Gastroesophageal sphincter (tissue), 3 donors: ENCODE results near the gene LTBP1.

Experiments
- CTCF ChIP-seq, 4 experiments: fragments of 200-600 bp in 2 of 4; fragments of 450-650 bp in 2 of 4; sonication (generic) in 1 of 4; IDR thresholded peaks; one replicate each; pipeline ENCODE4 v1.5.1; 2017 to 2019; ENCODE audit warnings: antibody characterized with exemption in 4 of 4, mild to moderate bottlenecking in 2 of 4, moderate library complexity in 2 of 4
- POLR2A ChIP-seq, 2 donors: fragments of 450-650 bp; IDR thresholded peaks; one replicate each; pipeline ENCODE4 v1.6.1; 2017; ENCODE audit warnings: antibody characterized with exemption in 2 of 2, mild to moderate bottlenecking in 2 of 2, moderate library complexity in 1 of 2
- POLR2AphosphoS5 ChIP-seq: sonication (generic); formaldehyde crosslinking; IDR thresholded peaks from one replicate; pipeline ENCODE4 v1.6.1; 2017; ENCODE audit warnings: antibody characterized with exemption

DNA sequence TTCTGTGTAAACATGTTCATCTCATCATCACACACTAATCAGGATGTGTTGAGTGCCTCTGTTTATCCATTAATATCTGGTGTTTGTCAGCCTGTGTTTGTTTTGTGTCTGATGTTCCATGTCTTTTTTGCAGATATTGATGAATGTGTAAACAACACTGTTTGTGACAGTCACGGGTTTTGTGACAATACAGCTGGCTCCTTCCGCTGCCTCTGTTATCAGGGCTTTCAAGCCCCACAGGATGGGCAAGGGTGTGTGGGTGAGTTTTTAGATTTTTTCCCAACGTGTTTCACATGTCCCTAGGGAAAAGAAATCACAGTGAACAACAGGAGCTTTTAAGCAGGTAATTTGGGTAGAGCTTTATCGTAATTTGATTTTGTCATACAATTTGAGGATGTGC, 396.0 kb downstream of the LTBP1 start:
- TF ChIP-seq CTCF (IDR thresholded peaks at IDR 0.05) (no peak), POLR2A (IDR thresholded peaks at IDR 0.05) (no peak), POLR2AphosphoS5 (no peak)
